NB4 (cell line): ENCODE data around the gene PPFIA1.

ENCODE experiments used
- CTCF ChIP-seq: IDR thresholded peaks from one replicate; pipeline ENCODE4 v1.5.1; 2012; ENCODE audit warnings: low read depth, low read length
- MAX ChIP-seq: IDR thresholded peaks from 2 replicates; pipeline ENCODE4 v1.6.1; 2011; ENCODE audit warnings: low read depth, low read length
- MYC ChIP-seq: IDR thresholded peaks from 2 replicates; pipeline ENCODE4 v1.6.1; 2011; ENCODE audit warnings: low read depth, low read length
- POLR2A ChIP-seq: IDR thresholded peaks from 2 replicates; pipeline ENCODE4 v1.6.1; 2011; ENCODE audit warnings: mild to moderate bottlenecking; ENCODE audit not compliant: insufficient read length; ENCODE audit errors: extremely low read depth

GRCh38 chr11:70290361-70291065 lies 20.0 kb downstream of the PPFIA1 start:
- TF ChIP-seq CTCF (no peak), MAX (no peak), POLR2A (no peak), MYC (no peak)
